C4-2B (cell line): ENCODE data around the gene THBS2.

Experiments used
- H3K27ac ChIP-seq: fragments of 450-650 bp; 2 replicates; pipeline ENCODE4 v1.5.1; 2017
- CTCF ChIP-seq: fragments of 450-650 bp; conservative IDR thresholded peaks from 2 replicates; pipeline ENCODE4 v1.5.1; 2017; ENCODE audit warnings: mild to moderate bottlenecking
- ZFX ChIP-seq: fragments of 450-650 bp; IDR thresholded peaks from 2 replicates; pipeline ENCODE4 v1.6.1; 2017

The THBS2 gene

GRCh38 chr6:169166896-169167580 lies 86.6 kb downstream of the THBS2 start:
- H3K27ac ChIP-seq, result no peak overlapping the region
- TF ChIP-seq CTCF (no peak), ZFX (no peak)
